ENCODE measurements around the gene PCBP2.
A peak's percentile ranks its signal among the peaks of the same experiment; 100 is the strongest.
"Not testable (repeated sequence)": the region's sequence is repeated elsewhere in the genome, so short reads cannot be mapped to it uniquely, and the experiment has no call there.

Gene PCBP2

GRCh38 chr12:53441040-53441833 is 10.7 kb upstream of the PCBP2 start, which contains the start of gene PRR13:
TSS of gene PRR13 (plus strand) at chr12:53441734. CDS start at chr12:53442715, 981 bp downstream.
- DNase-seq = peak; percentile 88

GRCh38 chr12:53443955-53444354 is 7.9 kb upstream of the PCBP2 start:
- DNase-seq = no peak

GRCh38 chr12:53444593-53445325 is 7.1 kb upstream of the PCBP2 start:
- DNase-seq = not testable (repeated sequence)

GRCh38 chr12:53450936-53451335 is 966 bp upstream of the PCBP2 start:
- no peak for DNase-seq

GRCh38 chr12:53452159-53453077 is 516 bp downstream of the PCBP2 start:
- no peak for DNase-seq

- DNase-seq = no peak
These were observed 2.2 kb downstream of the PCBP2 start for GRCh38 chr12:53453953-53454640.

GRCh38 chr12:53454707-53455106 is 2.8 kb downstream of the PCBP2 start:
- no peak for DNase-seq

GRCh38 chr12:53456654-53457366 is 4.9 kb downstream of the PCBP2 start:
- DNase-seq = no peak

GRCh38 chr12:53459097-53459496 is 7.2 kb downstream of the PCBP2 start:
- no peak for DNase-seq

- DNase-seq = no peak
These were observed 9.2 kb downstream of the PCBP2 start for GRCh38 chr12:53461059-53461458.

GRCh38 chr12:53461591-53461990 is 9.7 kb downstream of the PCBP2 start:
- DNase-seq = no peak

- no peak for DNase-seq
These were observed 11.0 kb downstream of the PCBP2 start for GRCh38 chr12:53462935-53463334.

- DNase-seq = no peak
These were observed 12.1 kb downstream of the PCBP2 start for GRCh38 chr12:53463802-53464560.

GRCh38 chr12:53464685-53465418 is 12.9 kb downstream of the PCBP2 start:
- DNase-seq = no peak

- no peak for DNase-seq
These were observed 13.8 kb downstream of the PCBP2 start for GRCh38 chr12:53465679-53466078.

GRCh38 chr12:53466640-53467039 is 14.7 kb downstream of the PCBP2 start:
- no peak for DNase-seq

- DNase-seq = no peak
These were observed 15.2 kb downstream of the PCBP2 start for GRCh38 chr12:53467082-53467481.

- DNase-seq = no peak
These were observed 16.0 kb downstream of the PCBP2 start for GRCh38 chr12:53467880-53468279.

- no peak for DNase-seq
These were observed 16.4 kb downstream of the PCBP2 start for GRCh38 chr12:53468282-53468681.

- no peak for DNase-seq
These were observed 20.2 kb downstream of the PCBP2 start for GRCh38 chr12:53472056-53472582.

Data from DMS79 treated with DMSO at 0.1 percent for 48 hours (cell line).